NCI-H2227 (cell line): Measurements from ENCODE around the gene CST9L.
"Not testable (repeated sequence)": the region's sequence is repeated elsewhere in the genome, so short reads cannot be mapped to it uniquely, and the experiment has no call there.

Experiments
- DNase-seq: peaks from one replicate; lab custom pipeline; 2025; ENCODE audit not compliant: unreplicated experiment; lab: John Stamatoyannopoulos, UW

CST9L gene

DNA sequence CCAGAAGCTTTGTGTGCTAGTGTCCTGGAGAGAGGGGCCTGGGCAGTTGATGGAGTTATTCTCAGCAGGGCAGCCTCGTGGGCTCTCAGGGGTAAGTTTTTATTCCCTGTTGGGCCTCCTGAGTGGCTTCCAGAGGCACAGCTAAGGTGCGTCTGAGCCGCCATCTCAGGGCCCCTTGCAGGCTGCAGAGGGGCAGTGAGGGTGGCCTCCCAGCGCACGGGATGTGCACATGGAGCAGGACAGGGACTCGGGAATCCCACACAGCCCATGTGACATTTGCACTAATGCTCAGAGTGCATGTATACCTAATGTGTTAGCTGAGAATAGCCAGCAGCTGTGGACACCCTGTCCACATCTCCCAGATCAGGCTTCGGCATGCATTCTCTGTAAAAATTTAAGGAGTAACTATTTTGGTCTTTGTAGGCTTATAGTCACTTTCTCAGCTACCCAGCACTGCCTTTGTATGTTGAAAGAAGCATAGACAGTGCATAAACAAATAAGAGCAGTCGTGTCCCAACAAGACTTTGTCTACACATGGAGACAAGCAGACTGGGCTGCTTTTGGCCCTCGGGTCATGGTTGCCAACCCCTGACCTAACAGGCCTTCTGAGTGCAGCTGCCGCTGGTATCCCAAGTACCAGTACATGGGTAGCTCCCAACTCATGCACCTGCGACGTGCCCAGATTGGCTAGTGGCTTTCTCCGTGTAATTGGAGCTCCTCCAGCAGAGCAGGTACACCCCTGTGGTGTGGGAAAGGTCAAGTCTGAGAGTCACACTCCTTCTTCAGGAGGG, 18.6 kb upstream of the CST9L start:
- no peak for DNase-seq

DNA sequence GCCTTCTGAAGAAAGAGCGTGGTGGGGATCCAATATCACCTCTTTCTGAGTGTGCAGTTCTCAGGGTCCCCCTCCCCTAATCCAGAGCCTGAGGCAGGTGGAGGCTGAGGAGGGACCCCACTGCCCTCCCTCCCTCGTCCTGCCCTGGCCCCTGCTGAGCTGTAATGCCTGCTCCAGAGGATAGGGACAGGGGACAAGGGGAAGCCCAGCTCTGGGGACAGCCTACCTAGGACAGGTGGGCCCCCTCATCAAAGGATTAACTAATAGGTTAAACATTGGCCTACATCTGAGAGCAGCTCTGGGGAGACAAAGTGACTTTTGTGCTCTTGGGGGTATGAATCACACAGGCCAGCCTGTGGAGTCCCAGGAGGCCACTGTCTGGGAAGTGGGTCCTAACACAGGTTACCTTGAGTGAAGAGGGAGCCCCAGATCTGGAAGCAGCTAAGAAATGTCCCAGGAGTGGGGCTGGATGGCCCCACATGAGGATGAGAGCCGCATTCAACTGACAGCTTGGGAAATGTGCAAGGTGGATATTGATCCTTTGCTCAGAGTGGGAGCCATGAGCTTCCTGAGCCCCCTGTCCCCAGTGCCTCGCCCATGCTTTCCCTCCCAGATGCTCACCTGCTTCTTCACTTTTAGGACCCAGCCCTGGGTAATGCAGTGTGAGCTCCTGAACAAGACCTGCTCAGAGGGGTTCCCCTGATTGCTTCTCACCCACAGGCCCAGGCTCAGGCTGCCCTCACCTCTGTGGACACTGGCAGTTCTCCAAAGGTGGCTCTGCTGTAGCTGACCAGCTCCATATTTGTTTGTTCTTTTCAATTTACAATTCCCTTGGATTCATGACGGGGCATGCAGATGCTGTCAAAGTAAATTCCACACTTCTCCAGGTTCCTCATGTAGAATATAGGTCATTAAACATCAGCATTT, 17.8 kb upstream of the CST9L start:
- no peak for DNase-seq

DNA sequence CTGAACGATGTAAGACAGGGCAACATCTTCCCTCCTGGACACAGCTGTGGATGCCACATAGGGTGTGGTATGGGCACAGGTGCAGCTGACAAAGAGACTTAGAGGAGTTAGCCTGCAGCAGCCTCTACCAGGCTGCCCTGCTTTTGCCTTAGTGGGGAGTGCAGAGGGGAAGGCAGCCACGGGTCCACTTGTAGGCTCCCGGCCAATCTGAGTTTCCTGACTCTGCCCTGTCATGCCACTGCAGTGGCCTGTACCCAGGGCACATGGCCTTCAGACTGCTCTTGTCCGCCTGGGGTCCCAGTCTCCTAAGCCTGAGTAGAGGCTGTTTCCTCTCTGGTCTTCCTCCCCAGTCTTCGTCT, 17.1 kb upstream of the CST9L start:
- DNase-seq = no peak

DNA sequence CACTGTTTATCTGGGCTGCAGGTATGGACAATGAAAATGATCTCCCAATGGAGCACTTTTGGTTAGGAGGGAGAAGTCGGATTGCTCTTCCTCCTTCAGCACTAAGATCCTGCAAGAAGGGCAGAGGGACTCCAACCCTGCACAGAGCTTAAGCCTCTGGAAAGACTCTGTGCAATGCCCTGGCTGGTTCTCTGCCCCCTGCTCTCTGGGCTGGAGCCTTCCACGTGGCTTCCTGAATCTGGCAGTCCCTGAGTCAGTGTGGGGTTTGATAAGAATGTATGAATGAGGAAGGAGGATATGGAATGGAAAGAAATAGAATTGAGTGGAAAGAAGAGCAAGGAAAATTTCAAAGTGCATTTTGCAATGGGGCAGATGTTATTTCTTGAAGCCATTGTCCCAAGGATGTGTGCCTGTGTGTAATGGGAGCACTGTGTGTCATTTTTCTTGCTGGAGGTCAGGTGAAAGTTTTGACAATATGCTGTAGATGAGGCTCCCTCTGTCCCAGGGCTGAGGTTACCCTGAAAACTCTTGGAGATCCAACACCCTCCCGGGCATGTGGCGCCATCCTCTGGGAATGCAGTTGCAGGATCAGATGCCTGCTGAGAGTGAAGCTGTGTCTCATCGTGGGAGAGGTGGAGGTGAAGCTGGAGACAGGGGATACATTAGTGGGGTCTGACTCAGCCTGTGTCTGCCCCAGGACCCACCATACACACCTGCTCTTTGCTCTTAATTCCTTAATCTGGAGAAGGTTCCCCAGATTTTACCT, 16.3 kb upstream of the CST9L start:
- DNase-seq = no peak

DNA sequence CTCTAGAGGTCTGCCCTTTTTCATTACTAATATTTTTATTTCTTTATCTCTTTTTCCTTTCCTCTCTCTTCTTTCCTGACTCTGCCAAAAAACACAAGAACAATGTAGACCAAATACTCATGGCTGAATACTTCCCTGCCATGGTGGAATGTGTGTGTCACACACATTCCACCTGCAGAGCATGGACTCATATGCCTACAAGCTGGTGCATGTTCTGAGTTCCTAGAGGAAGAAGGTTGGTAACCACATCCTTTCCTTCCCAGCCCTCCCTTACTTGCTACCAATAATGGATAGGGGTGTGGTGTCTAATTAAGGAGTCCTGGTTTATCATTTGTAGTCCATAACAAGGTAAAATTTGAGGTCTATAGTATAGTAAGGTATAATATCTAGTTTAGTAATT, 15.2 kb upstream of the CST9L start:
- no peak for DNase-seq

DNA sequence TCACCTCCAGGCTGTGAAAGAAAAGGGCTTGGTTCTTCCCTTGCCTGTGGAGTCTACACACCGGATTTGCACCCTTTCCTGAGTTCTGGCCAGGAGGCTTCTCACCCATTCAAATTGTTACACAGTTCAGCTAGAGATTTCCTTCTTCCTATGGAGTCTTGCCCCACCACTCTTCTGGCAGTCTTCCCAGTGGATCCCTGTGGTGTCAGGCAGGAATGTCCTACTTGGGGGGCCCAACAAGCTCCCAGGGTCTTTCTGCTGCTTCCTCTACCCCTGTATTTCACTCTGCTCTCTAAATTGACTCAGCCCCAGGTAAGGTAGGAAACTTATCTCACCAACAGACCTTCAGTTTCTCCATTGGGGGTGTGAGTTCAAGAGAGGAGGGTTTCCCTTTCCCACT, 14.0 kb upstream of the CST9L start:
- no peak for DNase-seq

DNA sequence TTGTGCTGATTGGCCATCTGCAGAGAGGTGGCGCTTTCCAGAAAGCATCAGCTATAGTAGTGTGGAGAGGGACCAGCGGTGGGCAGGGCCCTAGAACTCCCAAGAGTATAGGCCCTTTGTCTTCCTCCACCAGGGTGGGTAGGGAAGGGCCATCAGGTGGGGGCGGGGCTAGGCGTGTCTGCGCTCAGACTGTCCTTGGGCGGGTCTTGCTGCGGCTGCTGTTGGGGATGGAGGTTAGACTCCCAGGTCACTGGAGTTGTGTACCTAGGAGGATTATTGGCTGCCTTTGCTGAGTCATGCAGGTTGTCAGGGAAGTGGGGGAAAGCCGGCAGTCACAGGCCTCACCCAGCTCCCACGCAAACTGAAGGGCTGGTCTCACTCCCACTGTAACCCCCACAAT, 13.5 kb upstream of the CST9L start:
- DNase-seq = not testable (repeated sequence)

DNA sequence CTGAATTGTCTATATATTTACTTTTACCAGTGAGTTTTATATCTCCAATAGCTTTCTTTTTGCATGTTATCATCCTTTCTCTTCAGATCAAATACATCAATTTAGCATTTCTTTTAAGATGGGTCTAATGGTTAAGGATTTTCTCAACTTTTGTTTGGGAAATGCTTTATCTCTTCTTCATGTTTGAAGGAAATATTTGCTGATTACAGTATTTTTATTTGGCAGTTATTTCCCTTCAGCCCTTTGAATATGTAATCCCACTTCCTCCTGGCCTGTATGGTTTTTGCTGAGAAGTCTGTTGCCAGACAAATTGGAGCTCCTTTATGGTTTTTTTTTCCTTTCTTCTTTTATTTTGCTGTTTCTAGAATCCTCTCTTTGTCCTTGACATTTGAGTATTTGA, 6.7 kb upstream of the CST9L start:
- DNase-seq = no peak

DNA sequence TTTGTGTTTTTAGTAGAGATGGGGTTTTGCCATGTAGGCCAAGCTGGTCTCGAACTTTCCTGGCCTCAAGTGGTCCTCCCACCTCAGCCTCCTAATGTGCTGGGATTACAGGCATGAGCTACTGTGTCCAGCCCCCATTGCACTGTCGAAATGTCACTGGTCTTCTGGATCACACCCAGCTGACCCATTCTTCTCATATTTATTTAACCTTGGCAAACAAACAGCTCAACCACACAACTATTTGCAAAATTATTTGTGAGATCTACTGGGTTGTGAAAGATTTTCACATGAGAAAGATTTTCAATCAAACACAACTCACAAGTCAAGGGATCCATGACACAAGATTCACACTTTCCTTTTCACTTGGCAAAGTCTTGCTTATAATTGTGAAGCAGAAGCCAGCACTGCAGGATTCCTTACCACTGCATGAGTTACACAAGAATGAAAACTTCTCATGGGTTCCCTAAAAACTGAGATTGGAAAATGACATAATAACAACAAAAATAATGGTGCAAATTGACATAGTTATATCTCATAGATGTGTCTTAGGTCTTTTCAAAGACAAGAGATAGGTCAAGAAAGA, 2.0 kb upstream of the CST9L start:
- DNase-seq = no peak

DNA sequence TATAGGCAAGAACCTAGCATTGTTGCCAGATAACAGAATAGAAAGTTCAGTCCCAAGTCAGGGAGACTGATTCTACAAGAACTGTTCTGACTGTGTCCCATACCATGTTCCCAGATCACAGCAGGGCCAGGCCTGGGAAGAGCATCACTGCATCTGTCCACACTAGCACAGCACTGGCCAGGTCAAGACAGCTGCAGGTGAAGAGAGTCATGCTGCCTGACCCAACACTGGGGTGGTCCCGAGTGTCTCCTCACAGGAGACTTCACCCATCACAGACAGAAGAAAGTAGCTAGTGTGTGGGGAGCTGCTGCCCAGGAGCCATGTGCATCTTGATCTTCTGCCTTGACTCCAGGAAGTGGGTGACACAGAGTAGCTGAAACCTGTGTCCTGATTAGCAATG, 1.3 kb upstream of the CST9L start:
- no peak for DNase-seq

DNA sequence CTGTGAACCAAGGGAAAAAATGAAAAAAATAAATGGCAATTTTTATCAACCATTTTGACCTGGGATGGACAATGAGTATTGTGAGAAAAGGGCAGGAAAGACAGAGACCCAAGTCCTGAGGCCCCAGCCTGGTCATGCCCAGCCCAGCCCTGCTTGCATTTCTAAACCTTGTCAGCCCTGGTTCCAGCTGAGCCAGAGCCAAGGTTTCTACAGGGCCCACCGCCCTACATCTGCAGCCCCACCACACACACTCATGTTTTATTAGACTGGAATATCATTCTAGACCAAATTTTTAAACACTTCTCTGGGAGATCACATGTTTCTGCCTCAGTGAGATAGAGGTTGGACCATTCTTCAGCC, 667 bp upstream of the CST9L start:
- DNase-seq = no peak

DNA sequence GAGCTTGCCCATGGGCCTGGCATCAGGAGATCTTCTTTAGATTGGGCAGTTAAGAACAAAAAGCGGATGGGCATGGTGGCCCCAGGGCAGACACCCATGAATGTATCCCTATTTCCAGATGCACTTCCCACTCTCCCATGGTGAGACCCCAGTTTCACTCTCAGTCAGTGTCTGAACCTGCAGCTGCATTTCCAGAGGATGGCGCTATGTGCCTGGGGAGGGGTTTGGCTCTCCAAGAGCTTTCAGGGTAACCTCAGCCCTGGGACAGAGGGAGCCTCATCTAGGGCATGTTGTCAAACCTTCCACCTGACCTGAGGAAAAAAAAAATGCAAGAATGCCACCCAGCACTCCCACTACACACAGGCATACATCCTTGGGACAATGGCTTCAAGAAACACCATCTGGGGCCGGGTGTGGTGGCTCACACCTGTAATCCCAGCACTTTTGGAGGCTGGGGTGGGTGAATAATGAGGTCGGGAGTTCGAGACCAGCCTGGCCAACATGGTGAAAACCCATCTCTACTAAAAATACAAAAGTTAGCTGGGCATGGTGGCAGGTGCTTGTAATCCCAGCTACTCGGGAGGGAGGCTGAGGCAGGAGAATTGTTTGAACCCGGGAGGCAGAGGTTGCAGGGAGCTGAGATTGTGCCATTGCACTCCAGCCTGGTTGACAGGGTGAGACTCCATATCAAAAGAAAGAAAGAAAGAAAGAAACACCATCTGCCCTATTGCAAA, 1.9 kb downstream of the CST9L start:
- DNase-seq = no peak

DNA sequence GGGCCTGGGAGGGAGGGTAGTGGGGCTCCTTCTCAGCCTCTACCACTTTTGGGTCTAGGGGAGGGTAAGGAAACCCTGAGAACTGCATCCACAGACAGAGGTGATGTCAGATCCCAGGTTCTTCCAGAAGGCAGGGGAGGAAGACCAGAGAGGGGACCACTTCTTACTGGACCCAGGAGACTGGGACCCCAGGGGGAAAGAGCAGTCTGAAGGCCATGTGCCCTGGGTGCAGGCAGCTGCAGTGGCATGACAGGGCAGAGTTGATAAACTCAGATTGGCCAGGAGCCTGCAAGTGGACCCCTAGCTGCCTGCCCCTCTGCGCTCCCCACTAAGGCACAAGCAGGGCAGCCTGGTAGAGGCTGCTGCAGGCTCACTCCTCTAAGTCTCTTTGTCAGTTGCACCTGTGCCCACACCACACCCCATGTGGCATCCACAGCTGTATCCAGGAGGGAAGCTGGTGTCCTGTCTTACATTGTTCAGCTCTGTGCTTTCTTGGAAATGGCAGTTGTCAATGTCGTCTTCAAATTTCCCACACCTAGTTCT, 2.7 kb downstream of the CST9L start:
- DNase-seq = no peak

DNA sequence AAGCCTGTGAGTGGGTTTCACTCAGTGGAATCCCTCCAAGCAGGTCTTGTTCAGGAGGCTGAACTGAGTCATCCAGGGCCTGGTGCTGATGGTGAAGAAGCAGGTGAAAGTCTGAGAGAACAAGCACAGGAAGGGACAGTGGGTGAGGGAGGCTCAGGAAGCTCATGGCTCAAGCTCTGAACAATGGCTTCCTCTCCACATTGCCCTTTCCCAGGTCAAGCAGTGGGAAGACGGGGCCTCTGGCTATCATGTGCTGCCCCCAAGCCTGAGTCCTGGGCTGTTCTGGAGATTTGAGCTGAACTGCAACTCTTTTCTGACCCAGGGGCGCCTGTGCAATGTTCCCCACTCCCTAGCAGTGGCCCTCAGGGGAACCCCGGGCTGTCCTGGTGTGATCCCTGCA, 3.4 kb downstream of the CST9L start:
- DNase-seq = no peak

DNA sequence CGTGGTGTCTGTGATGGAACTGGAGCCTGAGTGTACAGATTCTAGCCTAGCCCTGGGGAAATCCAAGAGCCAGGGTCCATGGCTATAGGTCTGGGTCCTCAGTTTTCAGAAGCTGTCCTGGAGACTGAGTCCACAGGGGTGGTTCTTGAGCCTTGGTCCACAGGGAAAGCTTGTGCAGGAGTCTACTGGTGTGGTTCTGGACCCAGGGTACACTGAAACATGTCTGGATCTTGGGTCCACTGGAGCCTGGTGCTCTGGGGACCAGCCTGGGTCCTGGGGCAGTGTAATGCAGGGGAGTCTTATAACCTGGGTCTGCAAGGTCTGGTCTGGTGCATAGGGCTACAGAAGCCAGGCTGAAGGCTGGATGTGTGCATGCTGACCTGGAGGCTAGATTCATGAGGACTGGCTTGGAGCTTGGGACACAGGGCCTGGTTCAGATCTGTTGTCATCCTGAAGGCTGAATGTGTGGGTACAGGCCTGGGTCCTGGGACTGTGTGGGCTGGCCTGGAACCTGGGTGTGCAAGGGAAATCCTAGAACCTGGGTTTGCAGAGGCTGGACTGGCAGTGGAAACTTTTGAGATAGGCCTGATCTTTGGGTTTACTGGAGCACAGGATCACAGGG, 5.5 kb downstream of the CST9L start:
- no peak for DNase-seq

DNA sequence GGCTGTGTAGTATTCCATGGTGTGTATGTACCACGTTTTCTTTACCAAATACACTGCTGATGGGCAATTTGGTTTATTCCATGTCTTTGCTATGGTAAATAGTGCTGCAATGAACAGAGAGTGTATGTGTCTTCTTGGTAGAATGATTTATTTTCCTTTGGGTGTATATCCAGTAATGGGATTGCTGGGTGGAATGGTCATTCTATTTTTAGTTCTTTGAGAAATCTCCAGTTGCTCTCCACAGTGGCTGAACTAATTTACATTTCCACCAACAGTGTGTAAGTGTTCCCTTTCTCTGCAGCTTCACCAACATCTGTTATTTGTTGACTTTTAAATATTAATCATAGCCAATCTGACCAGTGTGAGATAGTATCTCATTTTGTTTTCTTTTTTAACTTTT, 13.9 kb downstream of the CST9L start:
- DNase-seq = no peak

DNA sequence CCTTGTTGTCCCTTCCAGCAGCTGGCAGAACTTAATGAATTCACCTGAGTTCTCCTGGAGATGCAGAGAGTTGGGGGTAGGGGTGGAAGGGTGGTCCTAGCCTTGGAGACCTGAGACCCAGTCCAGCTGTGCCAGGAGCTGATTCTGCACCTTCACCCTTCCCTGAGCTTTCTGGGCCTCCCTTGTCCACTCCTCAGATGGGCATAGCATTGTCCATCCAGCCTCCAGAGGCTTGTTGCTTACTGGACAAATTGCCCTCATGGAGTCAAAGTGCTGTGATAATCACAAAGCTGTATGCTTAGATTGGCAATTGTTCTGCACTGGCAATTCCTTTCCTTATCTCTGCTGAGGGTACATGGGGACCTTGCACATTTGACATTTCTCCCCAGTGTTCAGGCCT, 16.5 kb downstream of the CST9L start:
- DNase-seq = no peak

DNA sequence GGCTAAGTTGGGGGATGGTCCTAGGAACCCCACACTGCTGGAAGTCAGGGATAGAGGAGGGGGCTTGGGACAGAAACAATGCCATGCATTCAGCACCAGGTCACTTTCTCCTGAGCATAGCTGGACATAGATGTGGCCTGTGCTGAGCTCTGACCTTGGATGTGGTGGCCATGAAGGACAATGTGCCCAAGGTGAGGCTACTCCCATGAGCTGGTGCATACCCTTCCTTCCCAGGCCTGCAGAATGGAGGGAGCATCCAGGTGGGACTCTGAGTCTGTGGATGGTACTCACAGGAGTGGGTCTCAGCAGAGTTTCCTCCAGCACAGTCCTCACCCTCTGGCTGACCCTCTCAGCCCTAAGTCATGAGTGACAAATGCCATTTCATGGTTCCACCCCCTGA, 16.9 kb downstream of the CST9L start:
- no peak for DNase-seq

DNA sequence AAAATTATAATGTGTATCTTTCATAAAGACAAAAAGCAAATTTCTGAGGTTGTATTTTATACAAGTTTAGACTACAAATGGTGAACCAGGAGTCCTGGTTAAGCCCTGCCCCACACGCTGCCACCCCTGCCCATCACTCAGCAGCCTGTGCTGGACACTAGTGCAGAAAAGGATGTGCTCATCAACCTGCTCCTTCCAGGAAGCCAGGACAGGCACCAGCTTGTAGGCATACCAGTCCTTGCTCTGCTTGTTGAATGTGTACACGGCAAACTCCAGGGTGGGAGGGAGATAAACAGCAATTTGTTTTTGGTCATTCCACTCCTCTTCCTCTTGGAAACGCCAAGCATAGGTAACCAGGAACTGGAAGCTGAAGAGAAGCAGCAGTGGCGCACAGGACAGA, 18.1 kb downstream of the CST9L start:
- DNase-seq = no peak

DNA sequence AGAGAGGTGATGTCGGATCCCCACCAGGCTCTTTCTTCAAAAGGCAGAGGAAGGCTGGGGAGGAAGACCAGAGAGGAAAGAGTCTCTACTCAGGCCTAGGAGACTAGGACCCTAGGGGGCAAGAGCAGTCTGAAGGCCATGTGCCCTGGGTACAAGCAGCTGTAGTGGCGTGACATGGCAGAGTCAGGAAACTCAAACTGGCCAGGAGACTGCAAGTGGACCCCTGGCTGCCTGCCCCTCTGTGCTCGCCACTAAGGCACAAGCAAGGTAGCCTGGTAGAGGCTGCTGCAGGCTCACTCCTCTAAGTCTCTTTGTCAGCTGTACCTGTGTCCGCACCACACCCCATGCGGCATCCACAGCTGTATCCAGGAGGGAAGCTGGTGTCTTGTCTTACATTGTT, 19.9 kb downstream of the CST9L start:
- no peak for DNase-seq
